Neural cell (in vitro differentiated cells): ENCODE data around the gene CBX8.

Experiments used
- EP300 ChIP-seq: fragments of 450-650 bp; conservative IDR thresholded peaks from 2 replicates; pipeline ENCODE4 v1.6.1; 2014; ENCODE audit warnings: antibody characterized with exemption, mild to moderate bottlenecking, moderate library complexity; ENCODE audit not compliant: poor library complexity, severe bottlenecking
- EZH2 ChIP-seq: fragments of 200-600, 300-800 bp; shearing (Covaris generic), sonication (generic); IDR thresholded peaks from 2 replicates; pipeline ENCODE4 v1.6.1; 2014; ENCODE audit warnings: antibody characterized with exemption, low read length, borderline replicate concordance, mild to moderate bottlenecking; ENCODE audit not compliant: insufficient read depth, poor library complexity, severe bottlenecking
- TF ChIP-seq, protein P1 (sequence below): fragments of 450-650 bp; IDR thresholded peaks from 2 replicates; pipeline ENCODE4 v1.5.1; 2014; ENCODE audit warnings: antibody characterized with exemption, mild to moderate bottlenecking, moderate library complexity; ENCODE audit not compliant: poor library complexity, severe bottlenecking

DNA sequence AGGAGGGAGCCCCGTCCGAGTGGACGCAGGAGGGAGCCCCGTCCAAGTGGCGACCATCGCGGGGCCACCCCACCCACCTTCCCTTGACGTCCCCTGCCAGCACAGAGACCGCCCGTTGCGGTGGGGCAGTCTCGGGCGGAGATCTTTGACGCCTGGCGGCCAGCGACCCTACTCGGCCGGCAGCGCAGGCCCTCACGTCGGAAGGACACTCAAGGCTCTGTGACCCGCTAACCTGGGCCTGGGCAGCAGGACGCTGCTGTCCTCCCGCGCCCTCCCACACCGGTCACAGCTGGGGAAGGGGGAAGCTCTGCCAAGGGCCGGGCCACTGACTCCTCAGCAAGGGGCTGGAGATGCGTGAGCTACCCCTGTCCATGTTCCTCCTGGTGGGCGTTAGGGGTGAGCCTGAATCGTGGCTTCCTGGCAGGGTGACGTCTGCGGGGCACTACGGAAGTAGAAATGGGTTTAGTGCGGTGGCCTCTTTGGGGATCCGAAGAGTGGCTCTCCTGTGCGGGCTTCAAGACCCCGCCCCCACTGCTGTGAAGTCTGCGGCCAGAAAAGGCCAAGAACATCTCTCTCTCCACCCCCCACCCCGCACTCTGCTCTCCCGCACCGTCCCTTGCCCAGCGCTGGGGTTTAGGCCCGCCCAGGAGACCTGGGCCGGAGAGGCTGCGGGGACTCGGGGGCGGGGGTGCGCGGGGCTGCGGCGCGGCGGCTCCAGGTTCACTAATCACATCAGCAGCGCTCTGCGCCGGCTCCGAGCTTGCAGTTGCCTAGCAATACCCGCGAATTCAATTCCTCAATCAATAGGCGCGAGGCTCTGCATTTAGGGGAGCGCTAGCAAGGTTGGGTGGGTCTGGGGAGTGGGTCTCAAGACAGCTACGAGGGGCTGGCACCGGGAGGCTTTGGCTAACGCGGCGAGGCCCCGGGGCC, 5.8 kb downstream of the CBX8 start:
- TF ChIP-seq, protein P1, sequence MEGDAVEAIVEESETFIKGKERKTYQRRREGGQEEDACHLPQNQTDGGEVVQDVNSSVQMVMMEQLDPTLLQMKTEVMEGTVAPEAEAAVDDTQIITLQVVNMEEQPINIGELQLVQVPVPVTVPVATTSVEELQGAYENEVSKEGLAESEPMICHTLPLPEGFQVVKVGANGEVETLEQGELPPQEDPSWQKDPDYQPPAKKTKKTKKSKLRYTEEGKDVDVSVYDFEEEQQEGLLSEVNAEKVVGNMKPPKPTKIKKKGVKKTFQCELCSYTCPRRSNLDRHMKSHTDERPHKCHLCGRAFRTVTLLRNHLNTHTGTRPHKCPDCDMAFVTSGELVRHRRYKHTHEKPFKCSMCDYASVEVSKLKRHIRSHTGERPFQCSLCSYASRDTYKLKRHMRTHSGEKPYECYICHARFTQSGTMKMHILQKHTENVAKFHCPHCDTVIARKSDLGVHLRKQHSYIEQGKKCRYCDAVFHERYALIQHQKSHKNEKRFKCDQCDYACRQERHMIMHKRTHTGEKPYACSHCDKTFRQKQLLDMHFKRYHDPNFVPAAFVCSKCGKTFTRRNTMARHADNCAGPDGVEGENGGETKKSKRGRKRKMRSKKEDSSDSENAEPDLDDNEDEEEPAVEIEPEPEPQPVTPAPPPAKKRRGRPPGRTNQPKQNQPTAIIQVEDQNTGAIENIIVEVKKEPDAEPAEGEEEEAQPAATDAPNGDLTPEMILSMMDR = no peak
- no peak for TF ChIP-seq EZH2
- no peak for TF ChIP-seq EP300
